GM12875 (cell line): ENCODE measurements around the gene EXOC6B.

Experiments used
- H3K4me3 ChIP-seq: one replicate; pipeline ENCODE4 v1.5.1; 2011; ENCODE audit warnings: low read depth, low read length, control low read depth
- TF ChIP-seq, protein P1 (sequence below): IDR thresholded peaks from 2 replicates; pipeline ENCODE4 v1.5.1; 2011; ENCODE audit warnings: low read depth, mild to moderate bottlenecking, control low read depth, inconsistent platforms, low read length, moderate library complexity, borderline replicate concordance; ENCODE audit not compliant: insufficient read depth

Gene EXOC6B

DNA sequence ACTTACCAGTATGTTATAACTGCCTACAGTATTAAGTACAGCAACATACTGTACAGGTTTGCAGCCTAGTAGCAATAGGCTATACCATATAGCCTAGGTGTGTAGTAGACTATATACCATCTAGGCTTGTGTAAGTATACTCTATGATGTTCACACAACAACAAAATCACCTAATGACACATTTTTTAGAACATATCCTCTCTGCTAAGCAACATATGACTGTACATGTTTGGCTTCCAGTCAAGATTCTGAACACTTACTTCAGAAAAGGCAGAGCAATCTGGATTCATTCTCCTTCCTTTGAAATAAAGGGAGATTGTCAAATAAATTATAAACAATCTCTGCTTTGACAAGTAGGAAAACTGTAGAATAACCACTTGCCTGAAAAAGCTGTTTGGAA is 81.8 kb downstream of the EXOC6B start:
- H3K4me3 ChIP-seq, result no peak overlapping the region
- TF ChIP-seq, protein P1, sequence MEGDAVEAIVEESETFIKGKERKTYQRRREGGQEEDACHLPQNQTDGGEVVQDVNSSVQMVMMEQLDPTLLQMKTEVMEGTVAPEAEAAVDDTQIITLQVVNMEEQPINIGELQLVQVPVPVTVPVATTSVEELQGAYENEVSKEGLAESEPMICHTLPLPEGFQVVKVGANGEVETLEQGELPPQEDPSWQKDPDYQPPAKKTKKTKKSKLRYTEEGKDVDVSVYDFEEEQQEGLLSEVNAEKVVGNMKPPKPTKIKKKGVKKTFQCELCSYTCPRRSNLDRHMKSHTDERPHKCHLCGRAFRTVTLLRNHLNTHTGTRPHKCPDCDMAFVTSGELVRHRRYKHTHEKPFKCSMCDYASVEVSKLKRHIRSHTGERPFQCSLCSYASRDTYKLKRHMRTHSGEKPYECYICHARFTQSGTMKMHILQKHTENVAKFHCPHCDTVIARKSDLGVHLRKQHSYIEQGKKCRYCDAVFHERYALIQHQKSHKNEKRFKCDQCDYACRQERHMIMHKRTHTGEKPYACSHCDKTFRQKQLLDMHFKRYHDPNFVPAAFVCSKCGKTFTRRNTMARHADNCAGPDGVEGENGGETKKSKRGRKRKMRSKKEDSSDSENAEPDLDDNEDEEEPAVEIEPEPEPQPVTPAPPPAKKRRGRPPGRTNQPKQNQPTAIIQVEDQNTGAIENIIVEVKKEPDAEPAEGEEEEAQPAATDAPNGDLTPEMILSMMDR, result no peak

DNA sequence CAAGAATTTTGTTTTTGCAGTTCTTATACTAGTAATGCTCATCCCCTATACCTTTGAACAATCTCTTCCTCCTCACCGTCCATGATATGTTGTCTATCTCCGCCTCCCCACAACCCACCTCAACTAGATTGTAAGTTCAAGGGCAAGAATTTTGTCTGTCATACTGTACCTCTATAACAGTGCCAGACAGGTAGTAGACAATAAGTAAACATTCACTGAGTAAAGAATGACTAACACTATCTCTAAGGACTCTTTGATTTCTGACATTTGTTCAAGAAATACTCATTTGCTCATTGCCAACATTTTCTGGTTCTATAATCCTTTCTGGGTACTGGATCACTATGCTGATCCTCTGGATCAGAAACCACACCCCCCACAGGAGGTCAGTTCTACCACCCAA is 82.4 kb downstream of the EXOC6B start:
- H3K4me3 ChIP-seq, result no peak overlapping the region
- TF ChIP-seq, protein P1, result no peak

DNA sequence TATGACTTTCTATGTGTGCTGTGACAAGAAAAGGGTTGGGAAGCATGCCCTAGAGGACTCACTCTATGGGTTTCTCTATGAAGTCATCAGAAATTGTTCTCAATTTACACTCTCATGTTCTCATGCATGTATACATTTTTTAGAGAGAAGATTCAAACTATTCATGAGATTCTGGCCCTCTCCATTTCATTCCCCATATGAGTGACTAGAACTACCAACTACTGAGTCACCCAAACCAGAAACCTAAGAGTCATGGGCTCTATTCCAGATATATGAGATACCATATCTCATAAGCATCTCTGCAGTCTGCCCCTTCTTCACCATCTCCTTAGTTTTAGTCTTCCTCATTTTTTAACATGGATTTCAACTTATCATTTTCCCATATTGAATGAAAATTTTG is 87.7 kb downstream of the EXOC6B start:
- H3K4me3 ChIP-seq, result no peak overlapping the region
- TF ChIP-seq, protein P1, result no peak

DNA sequence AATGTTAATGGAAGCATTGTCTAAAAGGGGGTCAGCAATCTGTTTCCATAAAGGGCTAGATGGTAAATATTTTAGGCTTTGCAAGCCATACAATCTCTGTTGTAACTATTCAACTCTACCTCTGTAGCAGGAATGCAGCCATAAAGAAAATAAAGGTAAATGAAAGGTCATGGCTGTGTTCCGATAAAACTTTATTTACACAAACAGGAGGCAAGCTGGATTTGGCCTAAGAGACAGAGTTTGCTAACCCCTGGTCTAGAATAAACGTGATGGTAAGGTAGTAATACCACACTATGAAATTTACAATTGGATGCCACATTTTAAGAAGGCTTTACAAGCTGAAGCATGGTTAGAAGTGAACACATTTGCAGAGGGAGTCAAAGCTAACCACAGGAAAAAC is 91.4 kb downstream of the EXOC6B start:
- TF ChIP-seq, protein P1, result no peak
- H3K4me3 ChIP-seq, result no peak overlapping the region

DNA sequence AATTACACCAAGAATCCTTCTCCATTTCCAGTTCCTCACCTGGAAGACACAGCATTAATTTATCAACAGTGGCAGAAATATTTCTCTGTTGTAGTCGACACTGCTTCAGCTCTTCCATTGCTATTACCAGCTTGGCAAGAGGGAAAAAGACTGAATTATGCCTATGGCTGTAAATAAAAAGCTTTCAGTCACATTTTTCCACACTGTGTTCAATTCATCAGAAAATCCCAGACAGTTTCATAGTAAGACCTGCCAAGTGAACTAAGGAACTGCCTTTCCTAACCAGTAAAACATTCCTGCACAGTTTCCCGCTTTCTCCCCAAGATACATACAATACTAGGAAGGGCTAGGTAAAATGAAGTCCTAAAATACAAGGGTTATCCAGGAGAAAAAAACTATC is 94.7 kb downstream of the EXOC6B start:
- TF ChIP-seq, protein P1, result no peak
- no peak overlapping the region for H3K4me3 ChIP-seq

DNA sequence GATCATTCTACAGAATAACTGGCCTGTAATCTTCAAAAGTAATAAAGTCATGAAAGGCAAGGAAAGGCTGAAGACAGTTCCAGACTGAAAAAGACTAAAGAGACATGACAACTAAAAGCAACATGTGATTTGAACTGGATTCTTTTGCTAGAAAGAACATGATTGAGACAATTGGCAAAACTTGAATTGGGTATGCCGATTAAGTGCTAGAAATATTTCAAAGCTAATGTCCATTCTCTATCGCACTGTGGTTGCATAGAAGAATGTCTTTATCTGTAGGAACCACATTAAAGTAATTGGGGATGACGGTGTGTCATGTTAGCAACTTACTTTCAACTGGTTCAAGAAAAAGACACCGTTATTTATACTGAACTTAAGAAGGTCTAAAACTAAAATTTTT is 98.5 kb downstream of the EXOC6B start:
- H3K4me3 ChIP-seq, result no peak overlapping the region
- TF ChIP-seq, protein P1, result no peak

DNA sequence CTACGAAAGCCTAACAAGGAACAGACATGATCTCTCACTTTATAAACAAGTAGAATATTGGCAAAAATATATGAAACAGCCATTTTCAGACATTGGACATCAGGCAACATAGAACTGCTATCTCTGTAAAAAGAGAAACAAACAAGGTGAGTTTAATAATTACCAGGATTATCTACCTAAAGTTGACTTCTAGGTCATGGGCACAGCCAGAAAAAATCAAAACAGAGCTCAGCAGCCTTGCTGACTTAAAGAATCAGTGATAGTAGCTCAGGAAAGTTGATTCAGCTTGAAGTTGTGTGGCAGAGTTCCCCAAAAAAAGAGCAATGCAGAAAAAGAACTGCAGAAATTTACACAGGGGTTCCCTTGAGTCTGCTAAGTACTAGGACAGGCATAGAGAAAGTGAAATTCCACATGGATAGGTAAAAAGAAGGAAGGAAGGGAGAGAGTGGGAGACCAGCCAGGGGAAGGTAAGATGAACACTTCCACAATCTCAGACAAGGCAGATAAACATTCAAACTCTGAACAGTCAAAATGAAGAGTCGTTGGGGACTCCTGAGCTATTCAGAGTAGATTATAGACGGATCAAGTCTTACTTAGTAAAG is 102.0 kb downstream of the EXOC6B start:
- TF ChIP-seq, protein P1, result no peak
- no peak overlapping the region for H3K4me3 ChIP-seq
